ENCODE results near the gene ARHGAP22.

Gene ARHGAP22

GRCh38 chr10:48450741-48451466 is 154.0 kb downstream of the ARHGAP22 start:
- no peak overlapping the region for H3K27ac ChIP-seq (replicated peaks)
- no peak overlapping the region for H3K4me3 ChIP-seq (replicated peaks; ENCODE audit: insufficient read depth, low read length)
- no peak for DNase-seq (ENCODE audit: low read depth in 1 of 2, low spot score in 1 of 2)
- TF ChIP-seq SPI1 (IDR thresholded peaks at IDR 0.05; ENCODE audit: borderline replicate concordance, low read depth) (no peak), CTCF (IDR thresholded peaks at IDR 0.05; ENCODE audit: insufficient read depth, low read length) (no peak), GABPA (IDR thresholded peaks at IDR 0.05; ENCODE audit: low read depth) (no peak), REST (IDR thresholded peaks at IDR 0.05; ENCODE audit: insufficient replicate concordance, low read depth) (no peak), POLR2AphosphoS5 (IDR thresholded peaks at IDR 0.05; ENCODE audit: low read depth) (no peak)
- H3K27me3 ChIP-seq (ENCODE audit: insufficient read depth, poor library complexity, severe bottlenecking), result no peaks in the 10 kb centered on the region

GRCh38 chr10:48450233-48450740 is 154.6 kb downstream of the ARHGAP22 start:
- no peak overlapping the region for H3K27ac ChIP-seq (replicated peaks)
- no peak overlapping the region for H3K4me3 ChIP-seq (replicated peaks; ENCODE audit: insufficient read depth, low read length)
- no peak for TF ChIP-seq CTCF (IDR thresholded peaks at IDR 0.05; ENCODE audit: insufficient read depth, low read length)
- TF ChIP-seq REST (IDR thresholded peaks at IDR 0.05; ENCODE audit: insufficient replicate concordance, low read depth), result no peak
- H3K27me3 ChIP-seq (ENCODE audit: insufficient read depth, poor library complexity, severe bottlenecking), result no peaks in the 10 kb centered on the region
- DNase-seq (ENCODE audit: low read depth in 1 of 2, low spot score in 1 of 2), result no peak

- no peak for DNase-seq (ENCODE audit: low read depth in 1 of 2, low spot score in 1 of 2)
- Histone ChIP-seq H3K27me3 (ENCODE audit: insufficient read depth, poor library complexity, severe bottlenecking) (no peaks in the 10 kb centered on the region), H3K4me3 (replicated peaks; ENCODE audit: insufficient read depth, low read length) (no peak overlapping the region), H3K27ac (replicated peaks) (no peak overlapping the region)
- TF ChIP-seq GABPA (IDR thresholded peaks at IDR 0.05; ENCODE audit: low read depth) (no peak), CTCF (IDR thresholded peaks at IDR 0.05; ENCODE audit: insufficient read depth, low read length) (no peak), REST (IDR thresholded peaks at IDR 0.05; ENCODE audit: insufficient replicate concordance, low read depth) (no peak), POLR2AphosphoS5 (IDR thresholded peaks at IDR 0.05; ENCODE audit: low read depth) (no peak), SPI1 (IDR thresholded peaks at IDR 0.05; ENCODE audit: borderline replicate concordance, low read depth) (no peak)
These were observed 155.2 kb downstream of the ARHGAP22 start for GRCh38 chr10:48449501-48450232.
